ENCODE results near the gene OXLD1.

OXLD1 gene

GRCh38 chr17:81708739-81709185 lies 42.4 kb upstream of the OXLD1 start:
- TF ChIP-seq, protein P1, sequence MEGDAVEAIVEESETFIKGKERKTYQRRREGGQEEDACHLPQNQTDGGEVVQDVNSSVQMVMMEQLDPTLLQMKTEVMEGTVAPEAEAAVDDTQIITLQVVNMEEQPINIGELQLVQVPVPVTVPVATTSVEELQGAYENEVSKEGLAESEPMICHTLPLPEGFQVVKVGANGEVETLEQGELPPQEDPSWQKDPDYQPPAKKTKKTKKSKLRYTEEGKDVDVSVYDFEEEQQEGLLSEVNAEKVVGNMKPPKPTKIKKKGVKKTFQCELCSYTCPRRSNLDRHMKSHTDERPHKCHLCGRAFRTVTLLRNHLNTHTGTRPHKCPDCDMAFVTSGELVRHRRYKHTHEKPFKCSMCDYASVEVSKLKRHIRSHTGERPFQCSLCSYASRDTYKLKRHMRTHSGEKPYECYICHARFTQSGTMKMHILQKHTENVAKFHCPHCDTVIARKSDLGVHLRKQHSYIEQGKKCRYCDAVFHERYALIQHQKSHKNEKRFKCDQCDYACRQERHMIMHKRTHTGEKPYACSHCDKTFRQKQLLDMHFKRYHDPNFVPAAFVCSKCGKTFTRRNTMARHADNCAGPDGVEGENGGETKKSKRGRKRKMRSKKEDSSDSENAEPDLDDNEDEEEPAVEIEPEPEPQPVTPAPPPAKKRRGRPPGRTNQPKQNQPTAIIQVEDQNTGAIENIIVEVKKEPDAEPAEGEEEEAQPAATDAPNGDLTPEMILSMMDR (IDR thresholded peaks at IDR 0.05; ENCODE audit: poor library complexity, severe bottlenecking): no peak

DNA sequence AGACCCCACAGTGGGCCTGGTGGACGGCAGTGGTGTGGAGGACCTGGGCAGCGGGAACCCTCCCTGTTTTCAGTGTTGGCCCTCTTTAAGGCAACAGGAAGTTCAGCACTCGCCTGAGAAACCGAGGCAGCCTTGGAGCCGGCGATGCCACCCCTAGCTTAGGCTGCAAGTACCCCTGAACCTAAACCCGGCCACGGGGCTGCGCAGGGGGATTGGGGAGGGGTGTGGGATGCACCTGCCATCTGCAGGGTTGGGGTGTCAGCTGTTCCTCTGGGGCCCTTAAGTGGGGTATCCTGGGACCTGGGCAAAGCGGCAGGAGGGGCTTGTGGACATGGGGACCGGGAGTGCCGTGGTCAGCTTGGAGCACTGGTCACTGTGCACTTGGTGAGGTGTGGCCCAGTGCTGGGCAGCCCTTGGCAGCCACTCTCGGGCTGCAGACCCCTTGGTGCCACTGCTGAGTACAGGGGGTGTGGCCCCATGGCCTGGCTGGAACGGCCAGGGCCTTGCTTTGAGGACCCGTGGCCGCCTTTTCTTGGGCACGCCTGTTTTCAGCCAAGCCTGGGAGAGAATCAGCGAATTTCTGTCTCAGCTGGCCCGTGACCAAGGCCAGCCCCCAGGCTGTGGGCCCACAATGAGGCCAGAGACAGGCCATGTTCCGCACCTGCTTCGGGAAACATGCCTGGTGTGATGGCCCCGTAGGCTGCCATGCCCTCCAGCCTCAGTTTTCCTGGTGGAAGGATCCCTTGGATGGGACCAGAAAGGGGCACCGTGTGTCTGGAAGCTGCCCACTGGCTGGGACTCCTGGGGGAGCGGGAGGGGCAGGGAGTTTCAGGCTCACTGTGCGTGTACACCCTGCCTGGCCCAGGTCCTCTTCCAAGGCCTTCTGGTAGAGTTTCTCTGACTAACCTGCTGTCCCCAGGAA lies 41.6 kb upstream of the OXLD1 start:
- Histone ChIP-seq H3K36me3 (ENCODE audit: low read depth) (peaks cover 29% of the 10 kb centered on the region), H3K27ac (ENCODE audit: poor library complexity, severe bottlenecking) (no peak overlapping the region), H3K4me1 (ENCODE audit: insufficient read depth, poor library complexity, severe bottlenecking) (peaks cover 4% of the 10 kb centered on the region), H3K27me3 (ENCODE audit: insufficient read depth, poor library complexity, severe bottlenecking) (no peaks in the 10 kb centered on the region), H3K9me3 (ENCODE audit: severe bottlenecking) (no peaks in the 10 kb centered on the region), H3K4me3 (ENCODE audit: severe bottlenecking) (no peak overlapping the region)
- DNase-seq (ENCODE audit: low spot score) (no peak), ATAC-seq (ENCODE audit: low read depth) (no peak)
- TF ChIP-seq, protein P1 (IDR thresholded peaks at IDR 0.05; ENCODE audit: poor library complexity, severe bottlenecking): no peak

More at GRCh38 chr17:81708739-81709185, 42.4 kb upstream of the OXLD1 start:
- Histone ChIP-seq H3K27me3 (ENCODE audit: insufficient read depth, poor library complexity, severe bottlenecking) (no peaks in the 10 kb centered on the region), H3K9me3 (ENCODE audit: severe bottlenecking) (no peaks in the 10 kb centered on the region), H3K4me3 (ENCODE audit: severe bottlenecking) (no peak overlapping the region), H3K36me3 (ENCODE audit: low read depth) (peaks cover 29% of the 10 kb centered on the region), H3K27ac (ENCODE audit: poor library complexity, severe bottlenecking) (no peak overlapping the region), H3K4me1 (ENCODE audit: insufficient read depth, poor library complexity, severe bottlenecking) (peaks cover 11% of the 10 kb centered on the region)
- DNase-seq (ENCODE audit: low spot score): no peak
- ATAC-seq (ENCODE audit: low read depth): no peak

DNA sequence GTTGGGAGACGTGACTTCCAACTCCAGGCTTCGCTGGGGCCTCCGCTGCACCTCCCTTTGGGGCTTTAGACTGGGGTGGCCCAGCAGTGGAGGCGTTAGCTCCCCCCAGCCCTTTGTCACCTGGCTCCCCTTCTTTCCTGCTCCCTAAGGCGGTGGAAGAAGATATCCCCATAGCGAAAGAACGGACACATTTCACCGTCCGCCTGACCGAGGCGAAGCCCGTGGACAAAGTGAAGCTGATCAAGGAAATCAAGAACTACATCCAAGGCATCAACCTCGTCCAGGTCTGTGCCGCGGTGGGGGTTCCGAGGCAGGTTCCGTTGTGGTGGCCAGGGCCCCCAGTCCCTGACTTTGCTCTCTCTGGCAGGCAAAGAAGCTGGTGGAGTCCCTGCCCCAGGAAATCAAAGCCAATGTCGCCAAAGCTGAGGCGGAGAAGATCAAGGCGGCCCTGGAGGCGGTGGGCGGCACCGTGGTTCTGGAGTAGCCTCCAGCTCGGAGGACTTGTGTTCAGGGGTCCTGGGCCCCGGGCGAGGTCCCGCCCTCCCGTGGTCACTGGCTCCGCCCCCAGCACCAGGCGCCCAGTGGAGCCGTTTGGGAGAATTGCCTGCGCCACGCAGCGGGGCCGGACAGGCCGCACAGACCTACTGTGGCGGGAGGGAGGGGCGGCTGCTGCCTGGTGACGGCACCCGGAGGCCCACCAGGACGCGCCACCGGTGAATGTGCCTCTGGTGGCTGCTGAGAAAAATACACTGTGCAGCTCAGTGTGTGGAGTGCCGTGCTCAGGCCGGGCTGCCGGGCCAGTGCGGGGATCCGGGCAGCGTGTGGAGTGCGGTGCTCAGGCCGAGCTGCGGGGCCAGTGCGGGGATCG lies 40.6 kb upstream of the OXLD1 start:
- DNase-seq (ENCODE audit: low spot score) (no peak), ATAC-seq (ENCODE audit: low read depth) (no peak)
- Histone ChIP-seq H3K27ac (ENCODE audit: poor library complexity, severe bottlenecking) (no peak overlapping the region), H3K27me3 (ENCODE audit: insufficient read depth, poor library complexity, severe bottlenecking) (no peaks in the 10 kb centered on the region), H3K36me3 (ENCODE audit: low read depth) (peaks cover 33% of the 10 kb centered on the region), H3K4me3 (ENCODE audit: severe bottlenecking) (no peak overlapping the region), H3K4me1 (ENCODE audit: insufficient read depth, poor library complexity, severe bottlenecking) (peaks cover 6% of the 10 kb centered on the region), H3K9me3 (ENCODE audit: severe bottlenecking) (no peaks in the 10 kb centered on the region)
- TF ChIP-seq, protein P1 (IDR thresholded peaks at IDR 0.05; ENCODE audit: poor library complexity, severe bottlenecking): no peak

- ATAC-seq (ENCODE audit: low read depth) (no peak), DNase-seq (ENCODE audit: low spot score) (no peak)
- Histone ChIP-seq H3K4me1 (ENCODE audit: insufficient read depth, poor library complexity, severe bottlenecking) (peaks cover 10% of the 10 kb centered on the region), H3K4me3 (ENCODE audit: severe bottlenecking) (no peak overlapping the region), H3K9me3 (ENCODE audit: severe bottlenecking) (no peaks in the 10 kb centered on the region), H3K27me3 (ENCODE audit: insufficient read depth, poor library complexity, severe bottlenecking) (no peaks in the 10 kb centered on the region), H3K36me3 (ENCODE audit: low read depth) (peaks cover 40% of the 10 kb centered on the region), H3K27ac (ENCODE audit: poor library complexity, severe bottlenecking) (no peak overlapping the region)
- TF ChIP-seq, protein P1 (IDR thresholded peaks at IDR 0.05; ENCODE audit: poor library complexity, severe bottlenecking): no peak
Measured at GRCh38 chr17:81706232-81706611, 39.8 kb upstream of the OXLD1 start.

All from RWPE2 (cell line).